ENCODE measurements around the gene NR1H4.

DNA sequence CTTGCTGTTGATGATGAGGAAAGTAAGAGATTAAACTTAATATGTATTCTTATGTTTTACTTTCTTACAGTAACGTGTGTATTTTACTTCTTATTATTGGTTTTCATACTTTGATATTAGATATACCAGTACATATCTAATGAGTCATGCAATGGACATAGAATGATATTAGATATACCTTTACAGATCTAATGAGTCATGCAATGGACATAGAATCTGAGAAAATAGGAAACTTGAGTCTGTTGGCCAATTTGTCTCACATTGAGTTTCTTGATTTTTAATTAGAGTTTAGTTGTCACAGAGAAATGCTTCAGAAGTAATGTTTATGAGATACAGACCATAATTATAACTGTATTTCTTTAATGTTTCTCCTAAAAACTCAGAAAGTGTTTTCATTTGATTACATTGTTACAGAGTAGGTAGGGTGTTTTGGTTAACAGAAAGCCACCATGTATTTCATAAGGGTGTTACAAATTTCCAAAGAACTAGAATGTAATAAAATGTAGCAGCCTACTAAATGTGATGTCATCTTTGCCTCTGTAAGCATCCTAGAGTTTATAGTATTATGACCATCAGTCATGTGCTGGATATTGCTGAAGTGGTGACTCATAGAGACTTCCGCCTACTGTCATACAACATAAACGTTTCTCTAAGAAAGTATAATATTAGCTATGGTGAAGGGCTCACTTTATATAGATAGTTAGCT is 102.8 kb downstream of the NR1H4 start:
- TF ChIP-seq POLR2A (IDR thresholded peaks at IDR 0.05) (no peak), POLR2AphosphoS5 (IDR thresholded peaks at IDR 0.05) (peak in 2 of 3 donors; percentile 36 to 54), EP300 (IDR thresholded peaks at IDR 0.05; ENCODE audit: low read depth) (no peak)
- TF ChIP-seq, protein P1, sequence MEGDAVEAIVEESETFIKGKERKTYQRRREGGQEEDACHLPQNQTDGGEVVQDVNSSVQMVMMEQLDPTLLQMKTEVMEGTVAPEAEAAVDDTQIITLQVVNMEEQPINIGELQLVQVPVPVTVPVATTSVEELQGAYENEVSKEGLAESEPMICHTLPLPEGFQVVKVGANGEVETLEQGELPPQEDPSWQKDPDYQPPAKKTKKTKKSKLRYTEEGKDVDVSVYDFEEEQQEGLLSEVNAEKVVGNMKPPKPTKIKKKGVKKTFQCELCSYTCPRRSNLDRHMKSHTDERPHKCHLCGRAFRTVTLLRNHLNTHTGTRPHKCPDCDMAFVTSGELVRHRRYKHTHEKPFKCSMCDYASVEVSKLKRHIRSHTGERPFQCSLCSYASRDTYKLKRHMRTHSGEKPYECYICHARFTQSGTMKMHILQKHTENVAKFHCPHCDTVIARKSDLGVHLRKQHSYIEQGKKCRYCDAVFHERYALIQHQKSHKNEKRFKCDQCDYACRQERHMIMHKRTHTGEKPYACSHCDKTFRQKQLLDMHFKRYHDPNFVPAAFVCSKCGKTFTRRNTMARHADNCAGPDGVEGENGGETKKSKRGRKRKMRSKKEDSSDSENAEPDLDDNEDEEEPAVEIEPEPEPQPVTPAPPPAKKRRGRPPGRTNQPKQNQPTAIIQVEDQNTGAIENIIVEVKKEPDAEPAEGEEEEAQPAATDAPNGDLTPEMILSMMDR (IDR thresholded peaks at IDR 0.05): no peak
